Fibroblast of gingiva (primary cell): Measurements from ENCODE around the gene CEMIP.
"Not testable (repeated sequence)": the region's sequence is repeated elsewhere in the genome, so short reads cannot be mapped to it uniquely, and the experiment has no call there.

Experiments used
- DNase-seq: peaks from one replicate; pipeline ENCODE4 v3.0.0-alpha.2; 2011; ENCODE audit warnings: low read depth

The CEMIP gene

DNA sequence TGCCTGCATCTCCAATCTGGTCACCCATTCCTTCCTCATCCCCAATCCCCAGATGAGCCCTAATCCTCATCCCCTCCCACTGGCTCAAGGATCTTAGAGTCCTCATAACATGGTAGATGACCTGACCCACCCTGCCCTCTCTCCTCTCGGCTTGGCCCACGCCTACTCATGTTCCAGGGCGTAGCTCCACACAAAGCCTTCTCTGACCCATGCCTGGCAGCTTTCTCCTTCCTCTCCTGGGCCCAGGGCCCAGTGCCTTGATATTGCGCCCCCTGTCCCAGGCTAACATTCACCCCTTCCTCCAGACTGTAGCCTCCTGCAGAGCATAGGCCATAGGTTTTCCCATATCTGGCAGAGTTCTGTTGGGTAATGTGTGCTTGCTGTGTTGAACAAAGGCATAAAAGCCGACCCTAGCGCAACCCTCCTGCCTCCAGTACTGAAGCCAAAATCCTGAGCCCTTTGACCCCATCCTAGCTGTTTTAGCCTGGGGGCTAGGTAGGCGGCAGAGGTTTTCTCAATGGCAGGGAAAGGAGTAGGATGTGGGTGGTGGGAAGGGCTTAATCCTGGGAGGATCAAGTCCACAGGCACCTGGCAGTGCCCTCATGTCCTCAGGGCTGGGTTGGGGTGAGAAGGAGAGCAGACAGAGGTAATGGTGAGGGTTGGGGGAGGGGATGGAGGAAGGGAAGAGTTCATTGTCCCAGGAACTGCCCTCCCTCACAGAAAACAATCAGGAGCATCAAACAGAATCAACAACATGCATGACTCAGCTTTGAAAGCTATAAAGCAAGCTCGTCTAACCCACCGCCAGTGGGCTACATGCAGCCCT, 175.0 kb downstream of the CEMIP start:
- no peak for DNase-seq

DNA sequence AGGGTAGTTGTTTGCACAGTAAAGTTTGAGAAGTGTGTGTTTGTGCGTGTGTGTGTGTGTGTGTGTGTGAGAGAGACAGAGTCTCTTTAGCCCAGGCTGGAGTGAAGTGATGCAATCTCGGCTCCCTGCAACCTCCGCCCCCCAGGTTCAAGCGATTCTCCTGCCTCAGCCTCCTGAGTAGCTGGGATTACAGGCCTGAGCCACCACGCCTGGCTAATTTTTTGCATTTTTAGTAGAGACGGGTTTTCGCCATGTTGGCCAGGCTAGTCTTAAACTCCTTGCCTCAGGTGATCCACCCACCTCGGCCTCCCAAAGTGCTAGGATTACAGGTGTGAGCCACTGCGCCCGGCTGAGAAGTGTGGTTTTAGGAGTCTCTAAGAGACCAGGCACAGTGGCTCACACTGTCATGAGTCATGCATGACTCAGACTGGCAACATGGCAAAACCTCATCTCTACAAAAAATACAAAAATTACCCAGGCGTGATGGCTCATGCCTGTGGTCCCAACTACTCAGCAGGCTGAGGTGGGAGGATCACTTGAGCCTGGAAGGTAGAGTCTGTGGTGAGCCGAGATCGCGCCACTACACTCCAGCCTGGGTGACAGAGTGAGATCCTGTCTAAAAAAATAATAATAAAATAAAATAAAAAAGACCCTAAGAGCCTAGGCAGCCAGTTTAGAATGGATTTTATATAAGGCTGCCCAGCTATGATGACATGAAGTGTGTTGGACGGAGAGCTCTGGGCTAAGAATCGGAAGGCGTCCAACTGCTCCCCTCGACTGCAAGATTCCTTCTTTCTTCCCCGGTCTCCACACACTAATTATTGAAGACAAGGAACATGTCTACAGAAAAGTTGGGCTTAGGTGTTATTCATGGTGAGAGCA, 176.6 kb downstream of the CEMIP start:
- peak; percentile 78 for DNase-seq

DNA sequence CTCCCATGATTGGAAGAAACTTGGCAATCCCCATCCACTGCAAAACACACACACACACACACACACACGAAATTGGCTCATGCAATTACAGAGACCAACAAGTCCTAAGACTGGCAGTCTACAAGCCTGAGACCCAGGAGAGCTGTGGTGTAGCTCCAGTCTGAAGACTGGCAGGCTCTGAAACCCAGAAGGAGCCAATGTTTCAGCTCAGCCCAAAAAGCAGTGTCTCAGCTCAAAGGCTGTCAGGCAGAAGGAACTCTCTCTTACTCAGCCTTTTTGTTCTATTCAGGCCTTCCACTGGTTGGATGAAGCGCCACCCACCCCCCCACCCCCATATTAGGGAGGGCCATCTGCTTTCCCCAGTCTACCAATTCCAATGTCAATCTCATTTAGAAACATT, 178.4 kb downstream of the CEMIP start:
- DNase-seq, result no peak

DNA sequence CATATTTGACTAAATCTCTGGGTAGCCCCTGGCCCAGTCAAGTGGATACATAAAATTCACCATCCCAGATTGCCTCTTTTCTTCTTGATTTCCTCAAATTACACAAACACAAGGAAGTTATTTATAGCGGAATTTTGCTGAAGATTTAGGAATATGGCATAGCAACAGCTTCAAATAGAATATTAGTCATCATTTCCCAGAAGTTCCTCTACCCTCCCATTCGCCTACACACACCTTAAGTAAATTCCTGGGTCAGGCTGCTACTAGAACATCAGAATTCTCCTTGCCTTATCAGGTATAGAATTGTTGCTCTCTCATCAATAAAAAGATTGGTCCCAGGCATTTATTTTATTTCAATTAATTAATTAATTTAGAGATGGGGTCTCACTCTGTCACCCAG, 178.8 kb downstream of the CEMIP start:
- DNase-seq, result no peak

DNA sequence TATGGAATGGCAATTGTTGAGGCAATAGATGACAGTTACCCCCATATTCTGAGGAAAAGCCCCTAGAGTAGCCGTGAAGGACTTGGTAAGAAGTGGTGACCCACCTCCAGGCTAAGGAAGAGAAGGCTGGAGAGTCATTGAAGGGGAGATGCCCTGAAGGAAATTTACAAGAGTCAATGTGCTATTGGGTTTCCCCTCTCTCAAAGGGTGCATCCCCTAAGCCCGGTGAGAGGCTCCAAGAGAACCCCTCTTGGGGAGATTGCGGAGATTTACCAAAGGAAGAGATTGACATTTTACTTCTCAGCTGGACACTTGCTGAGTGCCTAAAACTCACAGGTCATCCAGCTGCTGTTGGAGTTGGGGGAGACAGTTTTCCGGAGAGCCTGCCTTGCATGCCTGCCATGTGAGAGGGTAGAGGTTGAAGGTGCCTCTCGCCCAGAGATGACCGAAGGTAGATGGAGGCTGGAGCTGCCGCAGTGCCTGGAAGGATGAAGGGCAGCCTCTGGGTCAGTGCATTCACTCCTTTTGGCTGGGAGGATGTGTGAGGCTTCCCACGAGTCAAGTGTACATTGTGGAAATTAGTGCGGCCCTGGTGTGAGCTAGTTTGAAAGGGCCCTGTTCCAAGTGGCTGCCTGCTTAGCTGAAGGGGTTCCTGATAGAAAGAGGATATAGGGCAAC, 179.8 kb downstream of the CEMIP start:
- no peak for DNase-seq

DNA sequence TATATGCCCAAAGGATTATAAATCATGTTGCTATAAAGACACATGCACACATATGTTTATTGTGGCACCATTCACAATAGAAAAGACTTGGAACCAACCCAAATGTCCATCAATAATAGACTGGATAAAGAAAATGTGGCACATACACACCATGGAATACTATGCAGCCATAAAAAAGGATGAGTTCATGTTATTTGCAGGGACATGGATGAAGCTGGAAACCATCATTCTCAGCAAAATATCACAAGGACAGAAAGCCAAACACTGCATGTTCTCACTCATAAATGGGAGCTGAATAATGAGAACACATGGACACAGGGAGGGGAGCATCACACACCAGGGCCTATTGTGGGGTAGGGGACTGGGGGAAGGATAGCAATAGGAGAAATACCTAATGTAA, 186.3 kb downstream of the CEMIP start:
- DNase-seq, result not testable (repeated sequence)

DNA sequence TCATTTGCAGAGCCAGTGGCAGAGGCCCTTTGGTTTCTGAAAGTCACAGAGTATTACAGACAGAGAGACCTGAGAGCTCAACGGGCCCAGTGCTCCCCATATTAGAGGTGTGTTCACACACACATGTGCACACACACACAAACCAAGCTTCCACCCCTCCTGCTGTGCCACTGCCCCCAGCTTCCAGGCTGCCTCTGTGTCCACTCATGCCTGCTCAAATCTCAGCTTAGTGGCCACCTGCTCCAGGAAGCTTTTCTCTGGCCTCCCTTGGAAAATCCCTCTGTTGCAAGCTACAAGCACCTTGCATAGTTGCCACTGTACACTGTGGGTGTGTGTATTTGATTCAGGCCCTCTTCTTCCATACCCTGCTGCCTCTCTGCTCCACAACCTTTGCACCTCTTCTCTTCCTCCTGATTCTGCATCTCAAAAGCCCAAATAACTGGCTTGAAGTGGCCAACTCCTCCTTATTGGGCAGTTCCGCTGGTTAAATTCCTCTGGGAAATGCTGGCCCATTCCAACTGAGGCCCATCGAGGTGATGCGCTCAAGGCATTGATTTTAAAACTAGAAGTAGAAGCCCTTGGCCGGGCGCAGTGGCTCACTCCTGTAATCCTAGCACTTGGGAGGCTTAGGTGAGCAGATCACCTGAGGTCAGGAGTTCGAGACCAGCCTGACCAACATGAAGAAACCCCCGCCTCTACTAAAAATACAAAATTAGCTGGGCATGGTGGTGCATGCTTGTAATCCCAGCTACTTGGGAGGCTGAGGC, 187.4 kb downstream of the CEMIP start:
- DNase-seq, result no peak

DNA sequence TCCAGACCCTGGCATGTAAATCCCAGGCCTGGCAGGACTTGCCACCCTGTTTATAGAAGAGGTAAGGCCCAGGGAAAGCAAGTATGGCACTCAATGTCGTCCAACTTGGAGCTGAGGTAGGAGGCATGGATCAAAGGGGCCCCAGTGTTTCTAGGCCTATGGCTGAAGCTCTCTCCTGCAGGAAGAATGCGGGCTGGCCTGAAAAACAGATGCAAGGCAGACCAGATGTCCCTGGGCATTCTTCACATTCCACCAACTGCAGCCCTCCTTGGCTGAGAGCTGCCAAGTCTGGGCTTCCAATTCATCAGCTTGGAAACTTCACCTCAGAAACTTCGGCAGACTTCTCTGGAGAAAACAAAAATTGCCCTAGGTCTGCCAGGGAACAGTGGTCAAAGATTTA, 188.3 kb downstream of the CEMIP start:
- peak; percentile 72 for DNase-seq

DNA sequence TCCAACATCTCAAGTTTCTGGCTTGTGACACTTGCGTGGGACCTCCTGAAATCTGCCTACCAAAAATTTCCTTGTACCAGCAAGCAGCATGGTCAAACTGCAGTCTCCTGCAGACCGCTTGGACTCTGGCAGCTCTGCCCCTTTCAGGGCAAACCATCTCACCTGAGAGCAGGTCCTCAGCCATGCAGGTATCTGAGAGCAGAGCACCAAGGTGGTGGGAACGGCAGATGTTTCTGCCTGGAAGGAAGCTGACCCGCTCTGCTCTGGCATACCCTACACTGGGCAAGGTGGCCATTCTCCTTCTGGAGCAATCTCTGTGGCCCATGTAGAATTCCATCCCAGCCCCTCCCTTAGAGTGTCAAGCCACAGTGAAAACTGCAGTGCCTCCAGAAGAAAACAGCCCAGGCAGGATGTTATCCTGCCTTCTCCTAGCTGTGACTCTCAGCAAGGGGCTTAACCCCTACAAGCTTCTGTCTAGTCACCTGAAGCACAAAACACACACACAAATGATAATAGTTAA, 188.9 kb downstream of the CEMIP start:
- no peak for DNase-seq

DNA sequence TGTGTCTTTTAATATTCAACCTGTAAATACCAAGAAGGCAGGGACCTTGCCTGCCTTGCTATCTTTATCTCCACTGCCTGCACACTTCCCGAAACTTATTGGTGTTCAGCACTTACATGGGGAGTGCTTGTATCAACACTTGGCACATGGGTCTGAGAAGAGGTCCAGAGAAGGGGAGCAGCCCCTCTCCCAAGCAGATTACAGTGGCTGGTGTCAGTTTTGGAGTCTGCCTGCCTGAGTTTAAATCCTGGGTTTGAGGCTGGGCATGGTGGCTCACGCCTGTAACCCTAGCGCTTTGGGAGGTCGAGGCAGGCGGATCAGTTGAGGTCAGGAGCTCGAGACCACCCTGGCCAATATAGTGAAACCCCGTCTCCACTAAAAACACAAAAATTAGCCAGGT, 190.1 kb downstream of the CEMIP start:
- DNase-seq, result no peak

DNA sequence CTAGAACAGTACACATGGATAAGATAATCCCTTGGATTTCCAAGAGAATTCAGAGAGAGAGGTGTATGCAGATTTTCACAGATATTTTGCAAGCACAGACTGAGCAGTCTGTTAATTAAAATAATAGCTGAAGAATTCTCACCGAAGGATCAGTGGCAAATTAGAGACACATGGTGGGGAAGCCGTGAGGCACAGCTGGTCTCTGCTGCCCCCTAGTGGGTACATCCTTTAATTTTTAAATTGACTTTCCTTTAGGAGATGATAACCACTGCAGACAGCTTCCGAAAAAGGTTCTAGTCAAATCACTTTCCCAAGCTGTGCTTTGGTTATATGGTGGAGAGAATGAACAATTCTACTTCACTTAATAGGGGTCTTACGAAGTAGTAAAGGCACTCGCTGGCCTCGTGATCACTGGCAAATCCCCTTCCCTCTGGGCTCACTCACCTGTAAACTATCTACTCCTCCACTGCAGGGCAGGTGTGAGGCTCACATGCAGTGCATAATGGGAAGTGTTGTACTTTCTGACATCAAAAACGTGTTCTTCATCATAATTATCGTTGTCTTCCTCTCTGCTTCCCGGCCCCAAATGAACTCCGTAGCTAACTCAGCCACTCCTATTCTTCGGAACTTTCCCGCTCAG, 191.0 kb downstream of the CEMIP start:
- DNase-seq, result peak; percentile 54

DNA sequence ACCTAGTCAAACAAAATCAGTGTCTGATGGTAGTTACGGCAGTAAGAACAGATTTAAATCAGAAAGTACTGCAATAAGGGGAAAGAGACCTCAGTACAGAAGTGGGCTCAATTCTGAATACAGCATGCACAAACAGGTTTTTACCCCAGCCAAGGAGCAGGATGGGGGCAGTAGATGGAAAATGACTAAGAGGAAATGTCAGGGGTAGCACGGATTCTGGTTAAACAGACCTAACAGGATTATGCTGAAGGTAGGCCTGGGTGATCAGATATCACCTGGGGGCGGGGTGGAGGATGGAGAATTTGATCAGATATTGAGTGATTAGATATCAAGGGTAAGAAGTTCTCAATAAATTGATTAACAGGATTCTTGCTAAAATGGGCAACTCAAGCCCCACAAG, 191.5 kb downstream of the CEMIP start:
- DNase-seq, result no peak

DNA sequence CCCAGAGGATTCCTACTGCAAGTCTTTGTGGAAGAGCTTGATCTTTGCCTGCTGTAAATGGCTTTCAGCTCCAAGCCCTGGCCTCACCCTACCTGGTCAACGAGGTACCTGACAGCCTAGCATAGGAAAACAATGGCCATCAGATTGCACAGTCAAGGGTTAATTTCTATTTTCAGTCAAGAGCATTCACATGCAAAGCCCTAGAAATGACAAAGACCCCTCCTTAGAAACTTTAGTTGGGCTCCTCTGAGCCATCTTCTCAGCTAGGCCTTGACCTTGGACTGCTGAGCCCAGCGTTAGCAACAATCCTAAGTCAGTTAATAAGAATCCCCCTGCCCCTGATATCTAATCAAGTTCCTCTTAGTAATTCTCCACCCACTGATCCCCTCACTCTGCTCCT, 192.0 kb downstream of the CEMIP start:
- DNase-seq, result no peak

DNA sequence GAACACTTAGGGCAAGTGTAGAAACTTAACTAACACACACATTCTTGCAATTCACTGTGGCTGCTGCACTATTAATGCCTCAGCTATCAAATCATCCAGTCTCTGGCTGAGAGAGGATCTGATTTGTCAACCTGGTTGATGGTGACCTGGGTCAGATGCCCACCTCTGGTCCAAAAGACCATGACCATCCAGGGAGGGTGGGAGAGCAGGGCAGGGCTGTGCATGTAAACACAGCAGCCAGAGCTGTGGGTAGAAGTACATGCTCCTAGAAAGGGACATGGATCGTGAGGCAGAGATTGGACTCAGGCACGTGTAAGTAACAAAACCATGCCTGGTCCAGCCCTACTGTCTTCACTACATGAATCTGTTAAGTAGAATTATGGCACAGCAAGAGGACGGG, 193.1 kb downstream of the CEMIP start:
- DNase-seq, result no peak

DNA sequence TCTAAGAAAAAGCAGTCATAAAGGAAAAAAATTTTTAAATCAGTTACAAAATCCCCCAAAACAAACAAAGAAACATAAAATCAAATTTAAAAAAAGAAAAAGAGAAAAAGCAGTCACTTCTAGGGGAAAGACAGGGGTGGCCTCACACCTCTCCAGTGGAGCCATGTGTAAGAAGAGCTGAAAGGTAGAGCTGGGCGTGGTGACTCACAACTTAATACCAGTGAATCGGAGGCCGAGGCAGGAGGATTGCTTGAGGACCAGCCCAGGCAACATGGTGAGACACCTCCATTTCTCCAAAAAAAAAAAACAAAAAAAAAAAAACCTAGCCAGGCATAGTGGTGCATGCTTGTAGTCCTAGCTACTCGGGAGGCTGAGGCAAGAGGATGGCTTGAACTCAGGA, 195.7 kb downstream of the CEMIP start:
- no peak for DNase-seq

DNA sequence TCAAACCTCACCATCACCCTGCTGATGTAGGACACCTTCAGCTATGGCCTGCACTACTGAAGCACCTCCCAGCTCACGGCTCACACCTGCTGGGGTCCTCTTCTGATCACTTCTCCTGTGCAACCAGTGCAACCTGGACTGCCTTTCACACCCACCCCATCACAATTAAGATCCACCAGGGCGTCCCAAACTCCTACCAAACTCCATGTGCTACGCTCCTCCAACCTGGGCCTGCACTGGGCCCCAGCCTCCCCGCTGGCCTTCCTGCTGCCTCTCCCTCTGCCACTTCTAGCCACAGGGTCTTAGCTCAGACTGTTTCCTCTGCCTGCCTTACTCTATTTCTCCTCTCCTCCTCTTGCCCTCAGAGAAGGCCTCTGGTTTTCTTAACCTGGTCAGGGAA, 197.7 kb downstream of the CEMIP start:
- no peak for DNase-seq

DNA sequence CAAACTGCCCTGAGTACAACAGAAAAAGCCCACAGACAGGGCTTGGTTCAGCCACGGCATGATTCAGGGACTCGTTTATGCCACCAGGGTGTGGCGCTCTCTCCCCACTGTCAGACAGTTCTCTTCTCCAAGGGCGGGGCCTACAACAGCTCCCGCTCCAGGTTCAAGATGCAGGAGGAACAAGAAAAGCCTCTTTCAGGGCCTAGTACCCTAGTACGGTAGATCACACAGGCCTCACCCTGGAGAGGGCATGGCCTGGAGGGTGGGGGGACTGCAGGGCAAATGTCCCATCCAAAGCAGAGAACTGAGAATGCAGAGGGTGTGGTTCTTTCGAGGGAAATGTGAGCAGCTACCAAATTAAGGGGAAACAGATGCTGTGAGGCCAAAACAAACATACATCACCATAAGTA, 198.5 kb downstream of the CEMIP start:
- peak; percentile 60 for DNase-seq

DNA sequence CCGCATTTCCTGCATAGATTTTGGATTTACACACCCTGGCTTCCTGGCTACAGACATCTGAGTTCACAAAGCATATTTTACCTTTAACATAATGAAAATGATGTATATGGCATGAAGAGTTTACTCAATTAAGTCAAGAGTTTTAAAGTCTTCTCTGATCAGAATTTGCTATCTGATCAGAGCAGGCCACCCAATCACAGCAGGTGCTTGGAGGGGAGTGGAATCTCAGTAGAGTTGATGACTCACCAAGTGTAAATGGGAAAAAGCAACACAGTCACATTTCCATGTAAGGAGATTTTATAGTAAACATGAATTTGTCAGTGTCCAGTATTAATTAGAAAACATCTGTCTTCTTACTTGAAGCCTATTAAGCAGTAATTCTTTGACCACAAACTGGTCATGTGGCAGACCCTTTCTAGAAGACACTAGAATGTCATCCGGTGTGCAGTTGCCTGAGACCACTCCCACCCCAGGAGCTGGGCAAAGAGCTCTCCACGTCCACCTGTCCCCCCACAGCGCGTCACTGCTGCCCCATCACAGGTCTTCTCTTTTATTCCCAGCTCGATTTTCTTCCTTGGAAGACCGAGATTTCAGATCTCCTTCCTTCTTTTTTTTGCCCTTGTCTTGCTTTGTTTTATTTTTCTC, 199.6 kb downstream of the CEMIP start:
- DNase-seq, result no peak

DNA sequence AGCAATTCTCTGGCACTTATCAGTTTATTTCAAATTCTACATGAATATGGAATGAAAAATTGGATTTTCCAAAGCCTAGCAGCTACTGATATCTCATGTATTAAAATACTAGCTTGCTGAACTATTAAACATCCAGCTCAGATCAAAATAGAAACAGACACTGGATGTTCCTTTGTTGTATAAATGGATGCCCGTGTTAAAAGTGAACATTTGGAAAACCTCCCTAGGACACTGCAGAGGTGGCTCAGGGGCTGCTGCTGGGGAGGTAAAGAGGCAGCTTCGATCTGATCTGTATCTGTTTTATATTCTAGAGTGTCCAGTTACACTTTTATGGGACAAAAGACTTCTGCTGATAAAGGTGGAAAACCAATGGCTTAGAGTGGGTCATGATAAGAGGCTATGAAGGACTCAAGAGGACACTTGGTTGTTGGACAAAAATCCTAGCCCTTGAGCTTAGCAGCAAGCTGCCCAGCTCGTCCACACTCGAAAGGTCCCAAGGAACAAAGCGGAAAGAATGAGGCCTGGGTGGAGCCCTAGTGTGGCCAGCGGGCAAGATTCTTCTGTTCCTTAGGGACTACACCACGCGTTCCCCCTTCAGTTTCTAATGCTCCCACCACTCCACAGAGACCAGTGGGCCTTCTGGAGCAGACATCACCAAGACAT, 200.5 kb downstream of the CEMIP start:
- no peak for DNase-seq

DNA sequence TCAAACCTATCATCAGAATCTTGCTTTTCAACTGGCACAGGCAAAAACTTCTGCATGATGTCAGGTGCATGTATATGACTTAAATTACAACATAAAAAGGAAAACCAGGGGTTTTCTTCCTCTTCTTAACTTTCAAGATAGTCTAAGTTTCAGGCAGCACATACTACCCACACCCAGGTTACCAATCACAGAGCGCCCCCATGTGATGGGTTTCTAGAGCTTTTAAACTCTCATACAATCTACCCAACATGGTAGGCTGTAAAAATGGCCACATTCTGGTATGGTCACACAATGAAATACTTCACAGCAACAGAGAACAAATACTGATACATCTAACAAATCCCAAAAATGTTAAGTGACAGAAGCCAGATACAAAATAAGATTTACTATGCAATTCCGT, 203.0 kb downstream of the CEMIP start:
- DNase-seq, result no peak
